ENCODE measurements around the gene TBX20.
"Not testable (repeated sequence)": the region's sequence is repeated elsewhere in the genome, so short reads cannot be mapped to it uniquely, and the experiment has no call there.

The TBX20 gene

GRCh38 chr7:35220176-35220575 lies 33.7 kb downstream of the TBX20 start:
- not testable (repeated sequence) for DNase-seq

- not testable (repeated sequence) for DNase-seq
These were observed 37.9 kb downstream of the TBX20 start for GRCh38 chr7:35216033-35216432.

- DNase-seq = not testable (repeated sequence)
These were observed 38.8 kb downstream of the TBX20 start for GRCh38 chr7:35215063-35215462.

- not testable (repeated sequence) for DNase-seq
These were observed 47.0 kb downstream of the TBX20 start for GRCh38 chr7:35206924-35207323.

- DNase-seq = not testable (repeated sequence)
These were observed 49.0 kb downstream of the TBX20 start for GRCh38 chr7:35204850-35205249.

- not testable (repeated sequence) for DNase-seq
These were observed 49.9 kb downstream of the TBX20 start for GRCh38 chr7:35204031-35204430.

GRCh38 chr7:35202353-35202752 lies 51.5 kb downstream of the TBX20 start:
- DNase-seq = not testable (repeated sequence)

- DNase-seq = not testable (repeated sequence)
These were observed 53.7 kb downstream of the TBX20 start for GRCh38 chr7:35200170-35200569.

GRCh38 chr7:35198370-35199140 lies 55.3 kb downstream of the TBX20 start:
- DNase-seq = not testable (repeated sequence)

GRCh38 chr7:35191571-35191970 lies 62.3 kb downstream of the TBX20 start:
- DNase-seq = not testable (repeated sequence)

GRCh38 chr7:35190146-35190773 lies 63.6 kb downstream of the TBX20 start:
- not testable (repeated sequence) for DNase-seq

- DNase-seq = not testable (repeated sequence)
These were observed 67.1 kb downstream of the TBX20 start for GRCh38 chr7:35186751-35187150.

- no peak for DNase-seq
These were observed 67.8 kb downstream of the TBX20 start for GRCh38 chr7:35185908-35186731.

GRCh38 chr7:35185578-35185907 lies 68.4 kb downstream of the TBX20 start:
- not testable (repeated sequence) for DNase-seq

GRCh38 chr7:35184961-35185360 lies 68.9 kb downstream of the TBX20 start:
- DNase-seq = not testable (repeated sequence)

- DNase-seq = not testable (repeated sequence)
These were observed 69.9 kb downstream of the TBX20 start for GRCh38 chr7:35183873-35184503.

- DNase-seq = not testable (repeated sequence)
These were observed 73.2 kb downstream of the TBX20 start for GRCh38 chr7:35180665-35181064.

- DNase-seq = not testable (repeated sequence)
These were observed 80.7 kb downstream of the TBX20 start for GRCh38 chr7:35173176-35173575.

GRCh38 chr7:35172131-35172530 lies 81.8 kb downstream of the TBX20 start:
- DNase-seq = not testable (repeated sequence)

- not testable (repeated sequence) for DNase-seq
These were observed 86.2 kb downstream of the TBX20 start for GRCh38 chr7:35167658-35168057.

- DNase-seq = not testable (repeated sequence)
These were observed 86.7 kb downstream of the TBX20 start for GRCh38 chr7:35167158-35167557.

- not testable (repeated sequence) for DNase-seq
These were observed 92.7 kb downstream of the TBX20 start for GRCh38 chr7:35161059-35161740.

Data from CD4-positive, alpha-beta T cell treated with Interleukin-12 subunit alpha and Interleukin-12 subunit beta, for 1 hour (primary cell).